ENCODE data around the gene SUSD1.

Gene SUSD1

GRCh38 chr9:112124156-112124555 lies 50.9 kb downstream of the SUSD1 start:
- Histone ChIP-seq H3K4me1 (ENCODE audit: low read depth, poor library complexity, severe bottlenecking) (no peaks in the 10 kb centered on the region), H3K4me3 (IDR thresholded peaks at IDR 0.05; ENCODE audit: insufficient read depth, low read depth, low read length) (no peak overlapping the region), H3K27ac (no peak overlapping the region)

GRCh38 chr9:112121633-112122032 lies 53.5 kb downstream of the SUSD1 start:
- H2AFZ ChIP-seq (ENCODE audit: low read depth) = no peak overlapping the region
- H3K36me3 ChIP-seq (ENCODE audit: insufficient read depth) = no peaks in the 10 kb centered on the region
- no peak overlapping the region for H3K9ac ChIP-seq
- no peaks in the 10 kb centered on the region for H3K27me3 ChIP-seq (ENCODE audit: insufficient read depth, low read depth)
- TF ChIP-seq CTCF (conservative IDR thresholded peaks at IDR 0.05; ENCODE audit: low read depth, low read length) = no peak
- no peak overlapping the region for H3K4me2 ChIP-seq
- no peak overlapping the region for H3K4me3 ChIP-seq (IDR thresholded peaks at IDR 0.05; ENCODE audit: insufficient read depth, low read depth, low read length)
- no peaks in the 10 kb centered on the region for H3K79me2 ChIP-seq (ENCODE audit: insufficient read depth, low read depth)
- no peaks in the 10 kb centered on the region for H3K4me1 ChIP-seq (ENCODE audit: low read depth, poor library complexity, severe bottlenecking)
- H3K27ac ChIP-seq = no peak overlapping the region
- no peaks in the 10 kb centered on the region for H4K20me1 ChIP-seq (ENCODE audit: insufficient read depth)

More at GRCh38 chr9:112124156-112124555, 50.9 kb downstream of the SUSD1 start:
- H2AFZ ChIP-seq (ENCODE audit: low read depth) = no peak overlapping the region
- H3K36me3 ChIP-seq (ENCODE audit: insufficient read depth) = no peaks in the 10 kb centered on the region
- H4K20me1 ChIP-seq (ENCODE audit: insufficient read depth) = no peaks in the 10 kb centered on the region
- no peaks in the 10 kb centered on the region for H3K79me2 ChIP-seq (ENCODE audit: insufficient read depth, low read depth)
- H3K4me2 ChIP-seq = no peak overlapping the region
- H3K27me3 ChIP-seq (ENCODE audit: insufficient read depth, low read depth) = no peaks in the 10 kb centered on the region
- H3K9ac ChIP-seq = no peak overlapping the region
- TF ChIP-seq CTCF (conservative IDR thresholded peaks at IDR 0.05; ENCODE audit: low read depth, low read length) = no peak

- no peak overlapping the region for H3K9ac ChIP-seq
- H2AFZ ChIP-seq (ENCODE audit: low read depth) = no peak overlapping the region
- no peaks in the 10 kb centered on the region for H3K27me3 ChIP-seq (ENCODE audit: insufficient read depth, low read depth)
- no peaks in the 10 kb centered on the region for H4K20me1 ChIP-seq (ENCODE audit: insufficient read depth)
- no peaks in the 10 kb centered on the region for H3K79me2 ChIP-seq (ENCODE audit: insufficient read depth, low read depth)
- H3K36me3 ChIP-seq (ENCODE audit: insufficient read depth) = no peaks in the 10 kb centered on the region
- no peak overlapping the region for H3K4me3 ChIP-seq (IDR thresholded peaks at IDR 0.05; ENCODE audit: insufficient read depth, low read depth, low read length)
- no peaks in the 10 kb centered on the region for H3K4me1 ChIP-seq (ENCODE audit: low read depth, poor library complexity, severe bottlenecking)
- no peak overlapping the region for H3K27ac ChIP-seq
- no peak for TF ChIP-seq CTCF (conservative IDR thresholded peaks at IDR 0.05; ENCODE audit: low read depth, low read length)
- H3K4me2 ChIP-seq = no peak overlapping the region
Observed at GRCh38 chr9:112120439-112120925, 54.6 kb downstream of the SUSD1 start.

GRCh38 chr9:112120030-112120341 lies 55.1 kb downstream of the SUSD1 start:
- H3K27ac ChIP-seq = no peak overlapping the region
- H3K4me3 ChIP-seq (IDR thresholded peaks at IDR 0.05; ENCODE audit: insufficient read depth, low read depth, low read length) = no peak overlapping the region
- TF ChIP-seq CTCF (conservative IDR thresholded peaks at IDR 0.05; ENCODE audit: low read depth, low read length) = no peak
- no peaks in the 10 kb centered on the region for H3K4me1 ChIP-seq (ENCODE audit: low read depth, poor library complexity, severe bottlenecking)
- H3K9ac ChIP-seq = no peak overlapping the region
- no peaks in the 10 kb centered on the region for H3K36me3 ChIP-seq (ENCODE audit: insufficient read depth)
- H2AFZ ChIP-seq (ENCODE audit: low read depth) = no peak overlapping the region
- H3K79me2 ChIP-seq (ENCODE audit: insufficient read depth, low read depth) = no peaks in the 10 kb centered on the region
- H3K4me2 ChIP-seq = no peak overlapping the region
- H4K20me1 ChIP-seq (ENCODE audit: insufficient read depth) = no peaks in the 10 kb centered on the region
- H3K27me3 ChIP-seq (ENCODE audit: insufficient read depth, low read depth) = no peaks in the 10 kb centered on the region
